Motor neuron (in vitro differentiated cells): ENCODE measurements around the gene SUSD3. TPM values are rescaled to one million over a fixed set of nuclear protein-coding genes. Genes with fewer than 3 reads are reported as not detected.

ENCODE experiments used
- total RNA-seq, 8 experiments: library from RNA; unstranded; fragments of 300-600 nt; gene quantifications; 2 replicates each; pipeline versions ENCODE4 v1.2.3 to v1.2.4, GENCODE V29; 2022

The SUSD3 gene
- total RNA-seq, 8 experiments from 2014 or later, result 0.29 to 8.5 (median 0.80) TPM; not detected in 4

Other genes starting within 250 kb of the SUSD3 start
- 10 to 100 TPM; 10.7 to 22.2 (median 17.5) TPM for gene ZNF484, start 180.7 kb upstream of the SUSD3 start, total RNA-seq
- 10 to 100 TPM in 2 of 8 experiments, 1 to 10 TPM in 4, under 1 TPM in 2; 0.31 to 11.6 (median 6.3) TPM for gene FGD3, start 111.2 kb upstream of the SUSD3 start, total RNA-seq
- 10 to 100 TPM; 17.5 to 57.7 (median 30.1) TPM for gene CARD19, start 37.5 kb downstream of the SUSD3 start, total RNA-seq
- gene NINJ1, start 75.5 kb downstream of the SUSD3 start, total RNA-seq, result 10 to 100 TPM; 12.2 to 59.1 (median 20.2) TPM
- gene WNK2, start 125.4 kb downstream of the SUSD3 start, total RNA-seq, result 10 to 100 TPM in 5 of 8 experiments, 1 to 10 TPM in 1, under 1 TPM in 2; 0.77 to 34.3 (median 19.2) TPM